ENCODE measurements around the gene RMRP.
A peak's percentile ranks its signal among the peaks of the same experiment; 100 is the strongest.

Gene RMRP

DNA sequence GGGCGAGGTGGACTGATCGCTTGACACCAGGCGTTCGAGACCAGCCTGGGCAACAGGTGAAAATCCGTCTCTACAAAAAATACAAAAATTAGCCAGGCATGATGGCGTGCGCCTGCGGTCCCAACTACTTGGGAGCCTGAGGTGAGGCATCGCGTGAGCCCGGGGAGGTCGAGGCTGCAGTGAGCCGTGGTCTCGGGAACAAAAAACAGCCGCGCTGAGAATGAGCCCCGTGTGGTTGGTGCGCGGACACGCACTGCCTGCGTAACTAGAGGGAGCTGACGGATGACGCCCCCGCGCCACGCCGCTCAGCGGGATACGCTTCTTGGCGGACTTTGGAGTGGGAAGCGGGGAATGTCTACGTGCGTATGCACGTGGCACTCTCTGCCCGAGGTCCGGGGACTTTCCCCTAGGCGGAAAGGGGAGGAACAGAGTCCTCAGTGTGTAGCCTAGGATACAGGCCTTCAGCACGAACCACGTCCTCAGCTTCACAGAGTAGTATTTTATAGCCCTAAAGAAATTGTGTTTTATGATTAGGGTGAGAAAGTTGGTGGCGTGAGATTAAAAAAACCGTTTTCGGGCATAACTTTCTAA lies at the start of gene RMRP:
Gene RMRP (minus strand): TSS at position 474 of the 591 bp plus-strand sequence.
- DNase-seq, result peak; percentile 98
- Histone ChIP-seq H3K36me3 (replicated peaks; ENCODE audit: insufficient read depth, low read length) (no peaks in the 10 kb centered on the region), H3K27ac (ENCODE audit: low read length) (peak within 1 kb of the TSS; percentile 91), H3F3A (ENCODE audit: insufficient read depth, low read length) (peaks cover 20% of the 10 kb centered on the region), H3K9me2 (replicated peaks; ENCODE audit: insufficient read depth, low read length) (no peaks in the 10 kb centered on the region), H3K4me2 (ENCODE audit: low read depth, low read length) (peak within 1 kb of the TSS; percentile 89), H3K4me3 (ENCODE audit: low read length) (peak within 1 kb of the TSS; percentile 74), H2AFZ (ENCODE audit: low read length) (peak within 1 kb of the TSS; percentile 80), H3K79me2 (ENCODE audit: low read length) (peaks cover 14% of the 10 kb centered on the region), H3K27me3 (replicated peaks; ENCODE audit: insufficient read depth, low read length) (no peaks in the 10 kb centered on the region), H3K9ac (ENCODE audit: low read length) (peak within 1 kb of the TSS; percentile 88), H3K4me1 (ENCODE audit: low read length) (peaks cover 13% of the 10 kb centered on the region; the same call in 1 of the 2 replicates), H4K20me1 (ENCODE audit: insufficient read depth, low read length) (no peaks in the 10 kb centered on the region), H3K9me3 (replicated peaks; ENCODE audit: insufficient read depth, low read length) (no peaks in the 10 kb centered on the region)
- TF ChIP-seq, protein P1, sequence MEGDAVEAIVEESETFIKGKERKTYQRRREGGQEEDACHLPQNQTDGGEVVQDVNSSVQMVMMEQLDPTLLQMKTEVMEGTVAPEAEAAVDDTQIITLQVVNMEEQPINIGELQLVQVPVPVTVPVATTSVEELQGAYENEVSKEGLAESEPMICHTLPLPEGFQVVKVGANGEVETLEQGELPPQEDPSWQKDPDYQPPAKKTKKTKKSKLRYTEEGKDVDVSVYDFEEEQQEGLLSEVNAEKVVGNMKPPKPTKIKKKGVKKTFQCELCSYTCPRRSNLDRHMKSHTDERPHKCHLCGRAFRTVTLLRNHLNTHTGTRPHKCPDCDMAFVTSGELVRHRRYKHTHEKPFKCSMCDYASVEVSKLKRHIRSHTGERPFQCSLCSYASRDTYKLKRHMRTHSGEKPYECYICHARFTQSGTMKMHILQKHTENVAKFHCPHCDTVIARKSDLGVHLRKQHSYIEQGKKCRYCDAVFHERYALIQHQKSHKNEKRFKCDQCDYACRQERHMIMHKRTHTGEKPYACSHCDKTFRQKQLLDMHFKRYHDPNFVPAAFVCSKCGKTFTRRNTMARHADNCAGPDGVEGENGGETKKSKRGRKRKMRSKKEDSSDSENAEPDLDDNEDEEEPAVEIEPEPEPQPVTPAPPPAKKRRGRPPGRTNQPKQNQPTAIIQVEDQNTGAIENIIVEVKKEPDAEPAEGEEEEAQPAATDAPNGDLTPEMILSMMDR (IDR thresholded peaks at IDR 0.05; ENCODE audit: low read length), result peak; percentile 9; the same call in 1 of the 2 replicates
- no peak for TF ChIP-seq EZH2phosphoT487 (IDR thresholded peaks at IDR 0.05; ENCODE audit: low read length)

DNA sequence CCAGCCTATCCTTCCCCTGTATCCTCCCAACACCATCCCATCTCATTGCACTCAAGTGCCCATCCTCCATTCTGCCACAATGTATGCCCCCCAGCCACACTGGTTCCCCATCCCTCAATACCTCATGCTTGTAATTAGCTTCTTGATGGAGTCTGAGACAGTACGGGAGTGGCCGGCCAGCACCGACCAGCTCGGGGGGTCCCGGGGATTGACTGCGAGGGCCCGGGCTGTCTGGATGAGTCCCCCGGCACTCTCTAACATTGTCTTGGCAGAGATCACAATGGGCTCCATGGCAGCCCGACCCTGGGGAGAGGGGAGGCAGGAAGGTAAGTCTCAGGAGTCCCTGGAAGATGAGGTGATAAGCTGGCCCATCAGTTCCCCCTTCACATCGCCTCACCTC lies 49.1 kb upstream of the RMRP start:
- Histone ChIP-seq H3F3A (ENCODE audit: insufficient read depth, low read length) (no peaks in the 10 kb centered on the region), H4K20me1 (ENCODE audit: insufficient read depth, low read length) (no peaks in the 10 kb centered on the region), H3K4me3 (ENCODE audit: low read length) (no peak overlapping the region), H3K9me3 (replicated peaks; ENCODE audit: insufficient read depth, low read length) (no peaks in the 10 kb centered on the region), H3K79me2 (ENCODE audit: low read length) (no peaks in the 10 kb centered on the region), H3K27me3 (replicated peaks; ENCODE audit: insufficient read depth, low read length) (no peaks in the 10 kb centered on the region), H3K4me2 (ENCODE audit: low read depth, low read length) (no peak overlapping the region), H2AFZ (ENCODE audit: low read length) (no peak overlapping the region), H3K36me3 (replicated peaks; ENCODE audit: insufficient read depth, low read length) (peaks cover 2% of the 10 kb centered on the region), H3K9me2 (replicated peaks; ENCODE audit: insufficient read depth, low read length) (no peaks in the 10 kb centered on the region), H3K4me1 (ENCODE audit: low read length) (no peaks in the 10 kb centered on the region), H3K9ac (ENCODE audit: low read length) (no peak overlapping the region), H3K27ac (ENCODE audit: low read length) (no peak overlapping the region)
- TF ChIP-seq EZH2 (optimal IDR thresholded peaks at IDR 0.05; ENCODE audit: low read depth, low read length) (no peak), EZH2phosphoT487 (IDR thresholded peaks at IDR 0.05; ENCODE audit: low read length) (no peak)
- TF ChIP-seq, protein P1 (IDR thresholded peaks at IDR 0.05; ENCODE audit: low read length), result no peak
- no peak for DNase-seq

DNA sequence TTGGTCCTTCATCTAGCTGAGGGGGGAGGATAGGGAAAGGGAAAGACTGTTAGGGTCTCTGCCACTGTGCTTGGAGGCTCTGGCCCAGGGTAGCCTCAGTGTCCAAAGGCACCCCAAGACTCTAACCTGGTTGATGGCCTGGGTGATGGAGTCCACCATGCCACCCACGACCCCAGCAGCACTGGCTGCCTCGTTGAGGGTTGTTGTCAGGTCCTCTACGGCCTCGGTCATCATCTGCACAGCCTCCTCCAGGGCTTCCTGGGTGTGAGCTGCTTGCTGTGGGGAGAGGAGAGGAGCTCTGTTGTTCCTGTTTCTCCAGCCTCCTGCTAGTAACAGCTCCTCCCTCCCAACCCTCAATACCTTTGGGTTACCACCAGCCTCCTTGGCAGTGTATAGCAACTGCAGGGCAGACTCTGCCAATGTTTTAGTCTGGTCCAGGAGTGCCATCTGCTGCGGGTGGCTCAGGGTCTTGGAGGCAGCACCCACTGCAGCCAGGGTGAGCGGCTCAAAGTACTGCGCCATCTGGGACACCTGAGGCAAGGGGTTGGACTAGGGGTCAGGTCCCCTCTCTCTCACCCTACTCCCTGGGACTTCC lies 48.1 kb upstream of the RMRP start:
- Histone ChIP-seq H3K27me3 (replicated peaks; ENCODE audit: insufficient read depth, low read length) (no peaks in the 10 kb centered on the region), H3K9ac (ENCODE audit: low read length) (no peak overlapping the region), H3K36me3 (replicated peaks; ENCODE audit: insufficient read depth, low read length) (peaks cover 6% of the 10 kb centered on the region), H3K9me2 (replicated peaks; ENCODE audit: insufficient read depth, low read length) (no peaks in the 10 kb centered on the region), H3K9me3 (replicated peaks; ENCODE audit: insufficient read depth, low read length) (no peaks in the 10 kb centered on the region), H2AFZ (ENCODE audit: low read length) (no peak overlapping the region), H3K27ac (ENCODE audit: low read length) (no peak overlapping the region), H3K4me2 (ENCODE audit: low read depth, low read length) (no peak overlapping the region), H3K79me2 (ENCODE audit: low read length) (no peaks in the 10 kb centered on the region), H4K20me1 (ENCODE audit: insufficient read depth, low read length) (no peaks in the 10 kb centered on the region), H3F3A (ENCODE audit: insufficient read depth, low read length) (no peaks in the 10 kb centered on the region), H3K4me1 (ENCODE audit: low read length) (no peaks in the 10 kb centered on the region), H3K4me3 (ENCODE audit: low read length) (no peak overlapping the region)
- TF ChIP-seq, protein P1 (IDR thresholded peaks at IDR 0.05; ENCODE audit: low read length), result no peak
- no peak for TF ChIP-seq EZH2 (optimal IDR thresholded peaks at IDR 0.05; ENCODE audit: low read depth, low read length)
- TF ChIP-seq EZH2phosphoT487 (IDR thresholded peaks at IDR 0.05; ENCODE audit: low read length), result no peak
- no peak for DNase-seq
